Glutamatergic neuron (in vitro differentiated cells): Measurements from ENCODE around the gene MADCAM1. TPM values are rescaled to one million over a fixed set of nuclear protein-coding genes. Genes with fewer than 3 reads are reported as not detected.

ENCODE experiments used
- DNase-seq: peaks from one replicate; pipeline ENCODE4 v3.0.0; 2022
- H3K27ac Mint-ChIP-seq: one replicate; pipeline ENCODE4 v1.8.0; 2020; ENCODE audit warnings: mild to moderate bottlenecking, mixed read lengths, inconsistent platforms; ENCODE audit not compliant: unreplicated experiment
- H3K27me3 Mint-ChIP-seq: one replicate; pipeline ENCODE4 v1.8.0; 2020; ENCODE audit warnings: mild to moderate bottlenecking, moderate library complexity, mixed read lengths, inconsistent platforms; ENCODE audit not compliant: unreplicated experiment
- H3K36me3 Mint-ChIP-seq: one replicate; pipeline ENCODE4 v1.8.0; 2020; ENCODE audit warnings: mild to moderate bottlenecking, mixed read lengths, inconsistent platforms; ENCODE audit not compliant: unreplicated experiment
- H3K4me1 Mint-ChIP-seq: one replicate; pipeline ENCODE4 v1.8.0; 2020; ENCODE audit warnings: mild to moderate bottlenecking, low read depth, mixed read lengths, inconsistent platforms; ENCODE audit not compliant: unreplicated experiment
- H3K4me3 Mint-ChIP-seq: one replicate; pipeline ENCODE4 v1.8.0; 2020; ENCODE audit warnings: mild to moderate bottlenecking, mixed read lengths, inconsistent platforms; ENCODE audit not compliant: unreplicated experiment
- H3K9me3 Mint-ChIP-seq: one replicate; pipeline ENCODE4 v1.8.0; 2020; ENCODE audit warnings: mild to moderate bottlenecking, moderate library complexity, mixed read lengths, inconsistent platforms; ENCODE audit not compliant: unreplicated experiment
- CTCF ChIP-seq: fragments of 200-600 bp; sonication (generic); IDR thresholded peaks from one replicate; pipeline ENCODE4 v1.5.0; 2021; ENCODE audit not compliant: partially characterized antibody, unreplicated experiment
- total RNA-seq: library from RNA; stranded (reverse); fragmentation: NEBNext Ultra II Directional; extraction: Animal tissue kit (Norgen Biotek cat#: 25700); gene quantifications from one replicate; pipeline ENCODE4 v1.2.1, GENCODE V29; 2021; ENCODE audit not compliant: unreplicated experiment

Gene MADCAM1
- total RNA-seq, 1 donor from 2014 or later: 1.7 TPM

GRCh38 chr19:461721-462551, 34.4 kb upstream of the MADCAM1 start:
- H3K36me3 Mint-ChIP-seq: peaks cover 5% of the 10 kb centered on the region
- peaks cover 16% of the 10 kb centered on the region for H3K9me3 Mint-ChIP-seq
- peak; percentile 90 for DNase-seq
- peaks cover 3% of the 10 kb centered on the region for H3K4me1 Mint-ChIP-seq
- H3K27ac Mint-ChIP-seq: peak overlapping the region; percentile 91
- H3K4me3 Mint-ChIP-seq: peak overlapping the region; percentile 77
- H3K27me3 Mint-ChIP-seq: peaks cover 12% of the 10 kb centered on the region
- TF ChIP-seq CTCF: no peak

GRCh38 chr19:463483-464207, 32.6 kb upstream of the MADCAM1 start:
- peaks cover 13% of the 10 kb centered on the region for H3K9me3 Mint-ChIP-seq
- H3K27ac Mint-ChIP-seq: no peak overlapping the region
- no peak overlapping the region for H3K4me3 Mint-ChIP-seq
- H3K4me1 Mint-ChIP-seq: no peaks in the 10 kb centered on the region
- H3K27me3 Mint-ChIP-seq: peaks cover 10% of the 10 kb centered on the region
- DNase-seq: no peak
- H3K36me3 Mint-ChIP-seq: no peaks in the 10 kb centered on the region
- no peak for TF ChIP-seq CTCF

GRCh38 chr19:464208-464545, 32.1 kb upstream of the MADCAM1 start:
- Mint-ChIP-seq H3K27me3 (peaks cover 10% of the 10 kb centered on the region), H3K27ac (no peak overlapping the region), H3K4me1 (no peaks in the 10 kb centered on the region), H3K9me3 (peaks cover 13% of the 10 kb centered on the region), H3K36me3 (no peaks in the 10 kb centered on the region), H3K4me3 (no peak overlapping the region)
- DNase-seq: no peak
- no peak for TF ChIP-seq CTCF

GRCh38 chr19:465056-465816, 31.1 kb upstream of the MADCAM1 start:
- DNase-seq: no peak
- Mint-ChIP-seq H3K27ac (no peak overlapping the region), H3K27me3 (peaks cover 4% of the 10 kb centered on the region), H3K36me3 (no peaks in the 10 kb centered on the region), H3K4me3 (no peak overlapping the region), H3K4me1 (no peaks in the 10 kb centered on the region), H3K9me3 (peaks cover 8% of the 10 kb centered on the region)
- TF ChIP-seq CTCF: no peak
